WERI-Rb-1 (cell line): ENCODE data around the gene ZNF652.
"Not testable (repeated sequence)": the region's sequence is repeated elsewhere in the genome, so short reads cannot be mapped to it uniquely, and the experiment has no call there.

Source experiments
- DNase-seq: peaks from one replicate; pipeline ENCODE4 v3.0.0-alpha.2; 2020
- H3K27ac ChIP-seq: fragments of 250-450 bp; sonication (Bioruptor Pico); 2 replicates; pipeline ENCODE4 v1.5.1; 2020; ENCODE audit warnings: mild to moderate bottlenecking, moderate library complexity
- H3K27me3 ChIP-seq: fragments of 250-450 bp; sonication (Bioruptor Pico); 2 replicates; pipeline ENCODE4 v1.5.1; 2021; ENCODE audit warnings: mild to moderate bottlenecking, low read depth, moderate library complexity; ENCODE audit not compliant: insufficient read depth, severe bottlenecking
- H3K36me3 ChIP-seq: fragments of 250-450 bp; sonication (Bioruptor Pico); 2 replicates; pipeline ENCODE4 v1.5.1; 2020; ENCODE audit warnings: mild to moderate bottlenecking, moderate library complexity
- H3K4me3 ChIP-seq: 2 replicates; pipeline ENCODE4 v1.5.1; 2011; ENCODE audit warnings: low read depth, mild to moderate bottlenecking, control low read depth, low read length
- H3K9me3 ChIP-seq: fragments of 250-450 bp; sonication (Bioruptor Pico); 2 replicates; pipeline ENCODE4 v1.5.1; 2021; ENCODE audit warnings: mild to moderate bottlenecking, moderate library complexity; ENCODE audit not compliant: severe bottlenecking
- CTCF ChIP-seq: IDR thresholded peaks from 2 replicates; pipeline ENCODE4 v1.5.1; 2011; ENCODE audit warnings: low read depth, mild to moderate bottlenecking, control low read depth, inconsistent platforms, low read length

ZNF652 gene

DNA sequence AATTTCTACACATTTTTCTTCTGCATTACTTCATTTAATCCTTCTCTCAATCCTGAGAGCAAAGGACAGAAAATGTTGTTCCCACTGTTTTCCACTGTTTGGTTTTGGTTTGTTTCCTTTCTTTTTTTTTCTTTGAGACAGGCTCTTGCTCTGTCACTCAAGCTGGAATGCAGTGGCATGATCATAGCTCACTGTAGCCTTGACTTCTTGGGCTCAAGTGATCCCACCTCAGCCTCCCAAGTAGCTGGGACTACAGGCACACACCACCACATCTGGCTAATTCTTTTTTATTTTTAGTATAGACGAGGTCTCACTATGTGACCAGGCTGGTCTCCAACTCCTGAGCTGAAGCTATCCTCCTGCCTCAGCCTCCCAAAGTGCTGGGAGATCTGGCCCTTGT is 7.0 kb upstream of the ZNF652 start:
- H3K9me3 ChIP-seq, result no peaks in the 10 kb centered on the region
- no peak overlapping the region for H3K27ac ChIP-seq
- H3K27me3 ChIP-seq, result no peaks in the 10 kb centered on the region
- TF ChIP-seq CTCF, result no peak
- no peak overlapping the region for H3K4me3 ChIP-seq
- H3K36me3 ChIP-seq, result no peaks in the 10 kb centered on the region
- DNase-seq, result no peak

DNA sequence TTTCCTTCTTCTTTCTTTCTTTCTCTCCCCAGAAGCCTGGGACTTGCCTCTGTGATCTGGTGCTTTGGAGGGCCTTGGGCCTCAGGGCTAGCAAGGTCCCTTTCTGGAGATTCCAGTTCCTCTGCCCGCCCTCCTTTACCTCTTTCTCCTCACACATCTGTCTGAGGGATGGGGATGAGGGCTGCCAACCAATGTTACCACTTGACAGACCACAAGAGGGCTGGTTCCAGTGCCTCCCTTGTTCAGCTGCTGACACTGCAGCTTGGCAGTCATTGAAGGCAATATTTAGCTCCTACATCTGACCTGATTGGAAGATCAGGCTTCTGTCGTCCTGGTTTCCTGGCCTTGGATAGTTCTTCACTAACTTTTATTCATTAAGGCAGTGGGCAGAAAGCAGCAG is 3.6 kb upstream of the ZNF652 start:
- Histone ChIP-seq H3K36me3 (no peaks in the 10 kb centered on the region), H3K27me3 (no peaks in the 10 kb centered on the region), H3K4me3 (no peak overlapping the region), H3K9me3 (no peaks in the 10 kb centered on the region), H3K27ac (no peak overlapping the region)
- DNase-seq, result peak; percentile 52
- peak; percentile 51; the same call in 1 of the 2 replicates for TF ChIP-seq CTCF

DNA sequence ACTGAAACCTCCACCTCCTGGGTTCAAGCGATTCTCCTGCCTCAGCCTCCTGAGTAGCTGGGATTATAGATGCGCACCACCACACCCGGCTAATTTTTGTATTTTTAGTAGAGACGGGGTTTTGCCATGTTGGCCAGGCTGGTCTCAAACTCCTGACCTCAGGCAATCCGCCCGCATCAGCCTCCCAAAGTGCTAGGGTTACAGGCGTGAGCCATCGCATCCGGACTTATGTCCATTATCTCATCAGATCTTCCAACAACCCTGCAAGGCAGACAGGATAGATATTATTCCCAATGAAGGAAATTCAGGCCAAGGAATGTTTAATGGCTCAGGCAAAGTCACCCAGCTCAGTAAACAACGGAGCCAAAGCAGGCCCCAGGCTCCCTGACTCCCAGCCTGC is 3.1 kb upstream of the ZNF652 start:
- not testable (repeated sequence) for H3K36me3 ChIP-seq, DNase-seq, H3K27me3 ChIP-seq, H3K4me3 ChIP-seq, H3K27ac ChIP-seq, H3K9me3 ChIP-seq

DNA sequence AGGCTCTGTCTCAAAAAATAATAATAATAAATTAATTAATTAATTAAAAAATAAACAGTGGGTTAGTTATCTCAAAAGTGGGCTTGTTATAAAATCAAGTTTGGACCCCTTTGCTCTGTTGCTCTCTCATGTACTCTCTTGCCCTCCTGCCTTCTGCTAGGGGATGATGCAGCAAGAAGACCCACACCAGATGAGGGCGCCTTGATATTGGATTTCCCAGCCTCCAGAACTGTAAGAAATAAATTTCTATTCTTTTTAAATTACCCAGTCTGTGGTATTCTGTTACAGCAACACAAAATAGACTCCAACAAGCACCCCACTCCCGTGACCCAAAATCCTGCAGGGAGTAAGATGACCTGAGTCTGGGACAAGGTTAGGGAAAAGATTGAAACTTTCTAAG is 2.1 kb upstream of the ZNF652 start:
- no peak for DNase-seq
- Histone ChIP-seq H3K36me3 (no peaks in the 10 kb centered on the region), H3K27me3 (no peaks in the 10 kb centered on the region), H3K27ac (no peak overlapping the region), H3K4me3 (no peak overlapping the region), H3K9me3 (no peaks in the 10 kb centered on the region)
- TF ChIP-seq CTCF, result no peak

DNA sequence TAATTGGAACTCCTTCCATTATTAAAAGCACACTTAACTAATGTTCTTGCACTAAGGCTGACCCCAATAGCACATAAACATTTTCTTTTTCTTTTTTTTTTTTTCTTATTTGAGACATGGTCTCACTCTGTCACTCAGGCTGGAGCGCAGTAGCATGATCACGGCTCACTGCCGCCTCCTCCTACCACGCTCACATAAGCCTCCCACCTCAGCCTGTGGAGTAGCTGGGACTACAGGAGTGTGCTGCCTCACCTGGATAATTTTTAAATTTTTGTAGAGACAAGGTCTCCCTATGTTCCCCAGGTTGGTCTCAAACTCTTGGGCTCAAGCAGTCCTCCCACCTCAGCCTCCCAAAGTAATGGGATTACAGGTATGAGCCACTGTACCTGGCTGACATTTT is 1.2 kb upstream of the ZNF652 start:
- H3K4me3 ChIP-seq, result no peak overlapping the region
- no peak for TF ChIP-seq CTCF

GRCh38 chr17:49362723-49363117 is 670 bp upstream of the ZNF652 start:
- TF ChIP-seq CTCF, result no peak
- DNase-seq, result no peak
- Histone ChIP-seq H3K27ac (peak overlapping the region; percentile 1; the same call in 1 of the 2 replicates), H3K4me3 (peak overlapping the region; percentile 52), H3K9me3 (no peaks in the 10 kb centered on the region), H3K27me3 (no peaks in the 10 kb centered on the region), H3K36me3 (no peaks in the 10 kb centered on the region)

More for the DNA sequence above, 1.2 kb upstream of the ZNF652 start:
- Histone ChIP-seq H3K9me3 (no peaks in the 10 kb centered on the region), H3K27me3 (no peaks in the 10 kb centered on the region), H3K36me3 (no peaks in the 10 kb centered on the region), H3K27ac (no peak overlapping the region)
- DNase-seq, result no peak
